GM12801 (cell line): ENCODE data around the gene LARP4B.

Experiments
- TF ChIP-seq, protein P1 (sequence below): IDR thresholded peaks from one replicate; pipeline ENCODE4 v1.5.1; 2011; ENCODE audit warnings: control low read depth; ENCODE audit not compliant: insufficient read length; ENCODE audit errors: extremely low read depth

LARP4B gene

DNA sequence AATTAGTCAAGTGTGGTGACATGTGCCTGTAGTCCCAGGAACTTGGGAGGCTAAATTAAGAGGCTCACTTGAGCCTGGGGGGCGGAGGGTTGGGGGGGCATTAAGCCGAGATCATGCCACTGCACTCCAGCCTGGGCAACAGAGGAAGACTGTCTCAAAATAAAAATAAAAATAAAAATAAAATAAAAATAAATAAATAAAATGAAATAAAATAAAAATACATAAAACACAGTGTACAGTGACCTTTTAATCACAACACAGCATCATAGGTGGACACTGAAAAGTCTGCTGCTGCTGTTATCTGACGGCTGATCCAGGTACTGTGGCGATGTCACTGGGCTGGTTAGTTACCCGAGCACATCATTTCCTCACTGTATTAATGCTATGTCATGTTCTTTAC is 27.1 kb downstream of the LARP4B start:
- TF ChIP-seq, protein P1, sequence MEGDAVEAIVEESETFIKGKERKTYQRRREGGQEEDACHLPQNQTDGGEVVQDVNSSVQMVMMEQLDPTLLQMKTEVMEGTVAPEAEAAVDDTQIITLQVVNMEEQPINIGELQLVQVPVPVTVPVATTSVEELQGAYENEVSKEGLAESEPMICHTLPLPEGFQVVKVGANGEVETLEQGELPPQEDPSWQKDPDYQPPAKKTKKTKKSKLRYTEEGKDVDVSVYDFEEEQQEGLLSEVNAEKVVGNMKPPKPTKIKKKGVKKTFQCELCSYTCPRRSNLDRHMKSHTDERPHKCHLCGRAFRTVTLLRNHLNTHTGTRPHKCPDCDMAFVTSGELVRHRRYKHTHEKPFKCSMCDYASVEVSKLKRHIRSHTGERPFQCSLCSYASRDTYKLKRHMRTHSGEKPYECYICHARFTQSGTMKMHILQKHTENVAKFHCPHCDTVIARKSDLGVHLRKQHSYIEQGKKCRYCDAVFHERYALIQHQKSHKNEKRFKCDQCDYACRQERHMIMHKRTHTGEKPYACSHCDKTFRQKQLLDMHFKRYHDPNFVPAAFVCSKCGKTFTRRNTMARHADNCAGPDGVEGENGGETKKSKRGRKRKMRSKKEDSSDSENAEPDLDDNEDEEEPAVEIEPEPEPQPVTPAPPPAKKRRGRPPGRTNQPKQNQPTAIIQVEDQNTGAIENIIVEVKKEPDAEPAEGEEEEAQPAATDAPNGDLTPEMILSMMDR: no peak

DNA sequence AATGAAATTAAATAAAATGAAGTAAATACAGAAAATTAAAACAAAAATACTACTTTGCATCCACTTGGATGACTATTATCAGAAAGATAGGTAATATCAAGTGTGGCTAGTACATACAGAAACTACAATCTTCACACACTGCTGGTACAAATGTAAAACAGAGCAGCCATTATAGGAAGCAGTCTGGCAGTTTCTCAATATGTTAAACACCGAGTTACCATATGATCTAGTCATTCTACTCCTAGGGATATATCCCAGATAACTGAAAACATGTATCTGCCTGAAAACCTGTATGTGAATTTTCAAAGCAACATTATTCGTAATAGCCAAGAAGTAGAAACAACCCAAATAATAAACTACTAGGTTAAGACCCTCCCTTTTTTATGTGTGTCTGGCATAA is 33.4 kb downstream of the LARP4B start:
- TF ChIP-seq, protein P1: no peak

DNA sequence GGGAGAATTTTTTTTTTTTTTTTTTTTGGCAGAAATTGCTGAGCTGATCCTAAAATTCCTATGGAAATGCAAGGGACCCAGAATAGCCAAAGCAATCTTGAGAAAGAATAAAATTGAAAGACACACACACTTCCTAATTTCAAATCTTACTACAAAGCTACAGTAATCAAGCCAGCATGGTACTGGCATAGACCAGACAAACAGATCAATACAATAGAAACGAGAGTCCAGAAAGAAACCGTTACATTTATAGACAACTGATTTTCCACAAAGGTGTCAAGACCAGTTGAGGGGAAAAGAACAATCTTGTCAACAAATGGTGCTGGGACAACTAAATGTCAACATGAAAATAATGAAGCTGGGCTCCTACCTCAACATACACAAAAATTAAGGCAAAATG is 34.5 kb downstream of the LARP4B start:
- TF ChIP-seq, protein P1: no peak

DNA sequence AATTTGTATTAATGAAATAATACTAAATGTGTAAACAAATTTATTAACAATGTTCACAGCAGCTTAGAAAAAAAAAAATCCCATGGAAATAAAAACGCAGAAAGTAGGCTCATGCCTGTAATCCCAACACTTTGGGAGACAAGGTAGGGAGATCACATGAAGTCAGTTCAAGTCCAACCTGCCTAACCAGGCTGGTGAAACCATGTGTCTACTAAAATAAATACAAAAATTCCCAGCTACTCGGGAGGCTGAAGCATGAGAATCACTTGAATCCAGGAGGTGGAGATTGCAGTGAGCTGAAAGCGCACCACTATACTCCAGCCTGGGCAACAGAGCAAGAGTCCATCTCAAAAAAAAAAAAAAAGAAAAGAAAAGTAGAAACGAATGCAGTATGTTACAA is 36.2 kb downstream of the LARP4B start:
- TF ChIP-seq, protein P1: no peak

DNA sequence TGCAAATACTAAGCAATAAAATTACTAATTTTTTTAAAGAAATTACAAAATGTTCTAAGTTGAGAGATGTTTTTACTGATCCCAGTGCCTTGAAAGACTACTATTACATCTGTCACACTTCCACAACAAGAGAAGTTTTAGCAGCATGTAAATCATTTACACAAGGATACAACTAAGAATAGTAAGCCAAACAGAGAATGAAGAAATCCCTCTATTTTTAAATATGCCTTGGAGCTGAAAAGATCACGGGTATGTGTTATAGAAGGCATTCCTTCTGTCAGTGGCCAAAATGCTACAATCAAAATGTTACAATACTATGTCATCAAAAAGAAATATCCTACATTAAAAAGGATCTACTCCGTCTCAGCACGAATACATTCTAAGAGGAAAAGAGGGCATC is 52.6 kb downstream of the LARP4B start:
- TF ChIP-seq, protein P1: no peak

DNA sequence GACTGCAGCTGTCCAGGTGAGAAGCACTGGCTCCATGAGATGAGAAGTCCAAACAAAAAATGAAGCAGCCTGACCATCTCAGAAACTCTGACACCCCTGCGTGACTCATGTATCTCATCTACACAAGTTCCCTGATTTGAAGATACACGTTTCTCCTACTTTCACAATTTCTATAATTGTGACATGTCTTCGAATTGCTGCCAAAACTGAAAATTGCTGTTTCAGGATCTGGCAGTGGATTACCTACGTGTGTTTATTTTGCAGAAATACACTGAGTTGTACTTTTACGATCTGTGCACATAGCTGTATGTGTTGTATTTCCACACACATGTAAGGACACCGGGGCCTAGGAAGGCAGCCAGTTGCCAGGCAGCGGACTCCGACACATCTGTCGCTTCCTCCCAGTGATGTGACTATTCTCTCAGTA is 53.2 kb downstream of the LARP4B start:
- TF ChIP-seq, protein P1: no peak

DNA sequence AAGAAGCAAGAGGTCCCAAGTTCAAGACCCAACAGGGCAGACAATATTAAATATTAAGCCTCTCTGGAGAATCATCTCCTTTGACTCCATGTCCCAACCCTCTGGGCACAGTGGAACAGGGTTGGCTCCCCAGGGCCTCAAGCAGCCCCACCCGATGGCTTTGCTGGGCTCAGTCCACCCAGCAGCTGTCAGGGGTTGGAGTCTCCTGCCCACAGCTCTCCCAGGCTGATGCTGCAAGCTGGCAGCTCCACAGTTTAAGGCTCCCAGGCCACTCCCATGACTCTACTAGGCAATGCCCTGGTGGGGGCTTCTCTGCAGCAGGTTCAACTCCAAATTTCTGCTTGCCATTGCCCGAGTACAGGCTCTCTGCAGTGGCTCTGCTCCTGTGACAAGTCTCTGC is 55.1 kb downstream of the LARP4B start:
- TF ChIP-seq, protein P1: no peak

DNA sequence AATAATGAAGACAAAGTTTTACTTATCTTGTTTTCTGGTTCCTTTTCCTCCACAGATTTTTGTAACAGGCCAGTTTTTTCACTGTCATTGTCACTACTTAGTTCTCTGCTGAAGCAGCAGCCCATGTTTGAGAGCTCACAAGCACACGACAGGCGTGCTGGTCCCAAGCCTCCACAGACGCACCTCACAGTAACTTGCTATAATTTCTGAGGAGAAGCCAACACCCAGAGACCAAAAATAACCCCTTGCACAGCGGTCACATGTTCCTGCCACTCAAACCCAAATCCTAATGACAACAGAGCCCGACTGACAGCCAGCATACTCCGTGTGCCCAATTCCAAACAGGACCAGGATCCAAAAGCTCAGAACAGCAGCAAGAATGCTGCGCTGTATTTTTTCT is 58.5 kb downstream of the LARP4B start:
- TF ChIP-seq, protein P1: no peak
